ENCODE results near the gene PNCK.

GRCh38 chrX:153643431-153644351 is 29.9 kb downstream of the PNCK start:
- TF ChIP-seq POLR2A (IDR thresholded peaks at IDR 0.05; ENCODE audit: low read length) (no peak), GATA1 (IDR thresholded peaks at IDR 0.05; ENCODE audit: low read depth, low read length) (no peak)

Measured in erythroblast (primary cell).